HCT116 (cell line): ENCODE data around the gene CNNM4. TPM values are rescaled to one million over a fixed set of nuclear protein-coding genes. Genes with fewer than 3 reads are reported as not detected.

ENCODE experiments used
- CBX3 ChIP-seq: IDR thresholded peaks from 2 replicates; pipeline ENCODE4 v1.6.1; 2012; ENCODE audit warnings: low read depth
- CEBPB ChIP-seq: IDR thresholded peaks from 2 replicates; pipeline ENCODE4 v1.6.1; 2012; ENCODE audit warnings: low read depth
- CTCF ChIP-seq, 3 experiments: fragments of 200-600 bp in 1 of 3; sonication (generic) in 1 of 3; IDR thresholded peaks in 2 of 3; conservative IDR thresholded peaks in 1 of 3; 2 replicates each; pipeline ENCODE4 v1.5.1; 2012 to 2017; ENCODE audit warnings: low read depth in 2 of 3, low read length in 2 of 3, antibody characterized with exemption in 1 of 3, borderline replicate concordance in 1 of 3, control low read depth in 1 of 3, mild to moderate bottlenecking in 1 of 3, mixed read lengths in 1 of 3, mixed run types in 1 of 3, moderate library complexity in 1 of 3; ENCODE audit not compliant: insufficient read depth in 1 of 3
- EGR1 ChIP-seq: IDR thresholded peaks from 2 replicates; pipeline ENCODE4 v1.6.1; 2012; ENCODE audit warnings: low read depth
- ELF1 ChIP-seq: IDR thresholded peaks from 2 replicates; pipeline ENCODE4 v1.6.1; 2012; ENCODE audit warnings: low read depth, borderline replicate concordance
- EZH2 ChIP-seq: fragments of 200-600 bp; sonication (generic); IDR thresholded peaks from 2 replicates; pipeline ENCODE4 v1.6.1; 2017; ENCODE audit warnings: antibody characterized with exemption, mixed run types
- MAX ChIP-seq: IDR thresholded peaks from 2 replicates; pipeline ENCODE4 v1.6.1; 2012
- POLR2A ChIP-seq: IDR thresholded peaks from 2 replicates; pipeline ENCODE4 v1.7.0; 2011; ENCODE audit warnings: borderline replicate concordance; ENCODE audit not compliant: insufficient read depth, insufficient read length; ENCODE audit errors: extremely low read depth
- RAD21 ChIP-seq: IDR thresholded peaks from 2 replicates; pipeline ENCODE4 v1.6.1; 2012; ENCODE audit warnings: low read depth, mild to moderate bottlenecking
- REST ChIP-seq: IDR thresholded peaks from 2 replicates; pipeline ENCODE4 v1.6.1; 2012; ENCODE audit warnings: low read depth
- SIN3A ChIP-seq: IDR thresholded peaks from 2 replicates; pipeline ENCODE4 v1.6.1; 2012; ENCODE audit warnings: low read depth
- SP1 ChIP-seq: IDR thresholded peaks from 2 replicates; pipeline ENCODE4 v1.6.1; 2012; ENCODE audit warnings: low read depth
- SRF ChIP-seq: IDR thresholded peaks from 2 replicates; pipeline ENCODE4 v1.6.1; 2012; ENCODE audit warnings: low read depth
- TCF7L2 ChIP-seq: IDR thresholded peaks from 2 replicates; pipeline ENCODE4 v1.7.0; 2011; ENCODE audit warnings: borderline replicate concordance, inconsistent platforms; ENCODE audit not compliant: insufficient read depth, insufficient read length; ENCODE audit errors: extremely low read depth
- total RNA-seq: library from RNA; stranded (reverse); gene quantifications from one replicate; pipeline ENCODE4 v1.2.1, GENCODE V29; 2021; ENCODE audit not compliant: unreplicated experiment

Gene CNNM4
- total RNA-seq, 1 experiment from 2014 or later = 7.9 TPM

GRCh38 chr2:96857667-96858372, 97.1 kb downstream of the CNNM4 start, which contains the start of gene ANKRD39 (continued):
- peak; percentile 74 to 98 (median 75) for TF ChIP-seq CTCF (IDR thresholded peaks at IDR 0.05 in 2 of 3, conservative IDR thresholded peaks at IDR 0.05 in 1 of 3; ENCODE audit: borderline replicate concordance in 1 of 3, insufficient read depth in 1 of 3, low read depth in 2 of 3, low read length in 2 of 3)
- TF ChIP-seq CEBPB = no peak
- TF ChIP-seq SP1 = peak; percentile 99
- peak; percentile 73 for TF ChIP-seq MAX
- peak; percentile 75 for TF ChIP-seq CBX3
- TF ChIP-seq POLR2A = peak; percentile 84
- peak; percentile 90 for TF ChIP-seq SIN3A
- TF ChIP-seq ELF1 = no peak
- TF ChIP-seq RAD21 = peak; percentile 99
- TF ChIP-seq EZH2 = no peak
- TF ChIP-seq SRF = no peak
- no peak for TF ChIP-seq EGR1
- TF ChIP-seq TCF7L2 = peak; percentile 78
- no peak for TF ChIP-seq REST
